ENCODE data around the gene SLC12A8.

Gene SLC12A8

DNA sequence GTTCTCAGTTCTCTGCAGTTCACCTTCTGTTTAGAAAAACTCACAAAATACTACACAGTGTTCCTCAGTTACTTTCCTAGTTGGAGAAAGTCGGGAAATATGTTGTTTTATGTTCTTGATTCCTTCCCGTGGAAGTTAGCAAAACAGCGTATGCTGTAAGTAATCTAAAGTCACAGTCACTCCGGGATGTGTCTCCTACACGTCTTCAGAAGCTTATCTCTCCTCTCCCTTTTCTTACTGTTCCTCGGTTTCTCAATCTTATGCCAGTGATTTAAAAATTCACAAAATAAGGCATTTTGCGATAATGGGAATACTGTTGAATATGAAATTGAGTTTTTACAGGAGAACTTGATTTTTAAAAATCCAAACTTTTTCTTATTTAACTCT lies 158.5 kb downstream of the SLC12A8 start:
- no peak for DNase-seq (ENCODE audit: low read depth in 2 of 2)

DNA sequence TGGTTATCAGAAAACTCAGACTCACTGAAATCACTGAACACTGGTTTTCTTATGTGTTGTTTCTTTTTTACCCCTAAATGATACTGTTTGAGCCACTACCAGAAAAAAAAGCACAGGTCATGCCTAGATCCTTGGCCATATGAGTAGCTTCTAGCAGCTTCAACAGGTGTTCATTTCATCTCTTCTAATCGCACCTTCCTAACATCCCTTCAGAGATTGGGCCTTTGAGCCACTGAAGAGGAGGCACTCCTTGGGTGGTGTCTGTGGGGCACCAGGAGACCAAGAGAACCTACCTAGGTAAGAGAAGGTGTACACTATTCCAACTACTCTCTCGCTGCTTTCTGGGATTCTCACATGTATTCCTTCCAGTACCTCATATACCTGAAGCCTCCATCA lies 159.2 kb downstream of the SLC12A8 start:
- no peak for DNase-seq (ENCODE audit: low read depth in 2 of 2)

DNA sequence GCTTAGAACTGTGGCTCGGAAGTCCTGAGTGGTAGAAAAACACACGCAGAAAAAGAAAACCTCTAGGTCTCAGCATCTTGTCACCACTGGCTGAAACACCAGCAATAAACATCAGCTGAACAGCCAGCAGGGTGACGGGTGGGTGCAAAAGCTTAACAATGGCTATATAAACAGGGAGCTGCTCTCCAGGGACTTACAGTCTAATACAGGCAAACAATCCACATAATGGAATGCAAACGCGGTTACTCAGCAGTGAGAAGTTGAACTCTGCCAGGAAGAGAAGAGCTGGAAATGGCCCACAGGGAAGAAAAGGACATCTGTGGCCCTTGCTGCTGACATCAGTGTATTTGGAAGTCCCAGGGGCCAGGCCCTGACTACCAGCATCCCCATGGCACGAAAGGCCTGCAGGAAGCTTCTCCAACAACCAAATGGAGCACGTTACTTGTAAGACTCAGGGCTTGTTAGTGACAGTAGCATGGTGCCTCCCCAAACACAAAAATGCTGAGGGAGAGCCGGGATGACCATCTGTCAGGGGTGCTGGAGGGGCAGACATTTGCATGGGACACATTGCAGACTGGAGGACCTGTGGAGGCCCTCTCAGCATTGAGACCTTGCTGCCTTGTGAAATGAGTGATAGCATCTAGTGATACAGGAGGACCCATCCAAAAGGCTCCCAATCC lies 159.8 kb downstream of the SLC12A8 start:
- DNase-seq (ENCODE audit: low read depth in 2 of 2) = no peak

DNA sequence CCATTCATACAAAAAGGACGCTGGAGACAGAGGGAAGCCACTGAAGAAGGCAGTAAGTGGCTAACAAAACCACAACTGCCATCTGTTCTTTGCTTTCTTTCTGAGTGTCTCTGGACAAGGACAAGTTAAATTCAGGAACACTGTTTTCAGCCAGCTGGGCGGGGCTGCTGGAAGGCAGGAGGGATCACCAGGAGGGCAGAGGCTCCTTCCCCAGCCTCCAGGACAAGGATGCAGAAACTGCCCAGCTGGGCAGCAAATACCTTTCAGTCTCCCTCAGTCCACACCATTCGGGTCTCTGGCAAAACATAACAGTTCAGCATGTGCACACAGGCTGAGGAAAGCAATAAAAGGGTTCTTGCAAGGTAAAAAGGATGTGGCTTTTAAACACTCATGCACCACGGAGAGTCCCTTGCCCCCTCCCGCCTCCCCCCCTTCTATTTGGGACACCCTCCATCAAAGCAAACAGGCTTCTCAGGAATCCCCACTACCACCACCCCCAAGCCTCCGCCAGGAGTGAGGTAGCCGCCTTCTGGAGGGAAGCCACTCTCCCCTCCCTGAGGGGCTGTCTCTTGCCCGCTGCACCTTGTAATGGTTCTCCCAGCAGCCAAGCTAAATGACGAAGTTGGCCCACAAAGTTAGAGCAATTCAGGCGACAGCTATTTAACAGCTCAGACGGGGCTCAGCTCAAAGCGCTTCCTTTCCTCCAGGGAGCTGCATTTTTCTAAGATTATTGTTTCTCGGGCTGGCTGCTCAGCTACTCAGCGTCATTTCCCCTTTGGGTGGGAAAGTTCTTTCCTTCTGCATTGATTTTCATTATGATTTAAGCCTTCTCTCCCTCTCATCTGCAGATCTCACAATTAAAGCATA lies 160.6 kb downstream of the SLC12A8 start:
- DNase-seq (ENCODE audit: low read depth in 2 of 2) = peak; percentile 18 to 45

DNA sequence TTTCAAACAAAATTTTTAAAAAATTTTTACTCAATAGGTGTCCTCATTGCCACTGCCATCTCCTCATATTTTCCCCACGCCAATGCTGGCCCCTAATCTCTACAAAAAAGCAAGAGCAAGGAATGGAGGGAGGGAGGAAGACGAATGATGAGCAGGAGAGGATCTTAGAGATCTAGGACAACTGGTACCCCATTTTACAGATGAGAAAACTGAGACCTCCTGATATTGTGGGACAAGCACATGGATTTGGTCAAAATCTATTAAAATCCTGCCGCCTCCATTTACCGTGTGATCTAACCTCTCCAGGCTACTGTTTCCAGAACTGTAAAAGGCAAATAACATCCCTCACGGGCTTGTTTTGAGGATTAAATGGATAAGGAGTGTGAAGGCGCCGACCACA lies 161.3 kb downstream of the SLC12A8 start:
- no peak for DNase-seq (ENCODE audit: low read depth in 2 of 2)

DNA sequence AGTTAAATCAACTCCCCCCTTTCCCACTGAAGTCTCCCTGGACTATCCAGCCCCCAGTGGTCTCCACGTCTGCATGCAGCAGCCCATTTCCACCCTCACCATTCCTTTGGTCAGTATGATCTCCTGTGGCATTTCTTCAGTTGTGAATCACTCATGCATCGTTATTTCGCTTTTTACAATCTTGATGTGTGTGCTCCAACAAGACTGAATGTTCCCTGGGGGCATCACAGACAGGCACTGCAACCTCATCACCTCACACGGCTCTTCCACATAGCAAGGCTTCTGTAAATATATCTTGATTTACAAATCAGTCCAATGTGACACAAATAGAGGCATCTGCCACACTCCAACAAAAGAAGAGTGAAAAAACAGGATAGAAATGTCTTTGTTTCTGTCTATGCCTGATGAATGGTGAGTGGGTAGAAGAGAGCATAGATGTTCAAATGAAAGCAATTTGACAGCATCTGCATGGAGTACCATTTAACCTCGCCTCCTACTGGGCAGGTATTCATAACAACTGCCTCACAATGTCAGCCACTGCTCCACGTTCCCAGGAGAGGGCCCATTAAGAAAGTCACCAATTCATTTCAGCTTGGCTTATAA lies 162.0 kb downstream of the SLC12A8 start:
- DNase-seq (ENCODE audit: low read depth in 2 of 2) = no peak

DNA sequence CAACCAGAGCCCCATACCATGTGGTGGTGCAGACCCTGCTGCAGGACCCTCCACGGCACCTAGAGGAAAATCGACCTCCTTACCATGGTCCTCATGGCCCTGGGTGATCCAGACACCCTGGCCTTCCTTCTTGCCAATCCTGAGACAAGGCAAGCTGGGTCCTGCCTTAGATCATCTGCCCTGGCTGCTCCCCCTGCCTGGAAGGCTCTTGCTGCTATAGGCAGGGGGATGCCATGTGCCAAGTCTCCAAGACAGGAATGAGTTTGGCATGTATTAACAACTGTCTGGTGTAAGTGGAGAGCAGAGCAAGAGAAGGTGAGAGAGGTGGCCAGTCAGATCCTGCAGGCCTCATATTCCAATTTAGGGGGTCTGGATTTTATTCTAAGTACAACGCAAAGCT lies 164.3 kb downstream of the SLC12A8 start:
- no peak for DNase-seq (ENCODE audit: low read depth in 2 of 2)

DNA sequence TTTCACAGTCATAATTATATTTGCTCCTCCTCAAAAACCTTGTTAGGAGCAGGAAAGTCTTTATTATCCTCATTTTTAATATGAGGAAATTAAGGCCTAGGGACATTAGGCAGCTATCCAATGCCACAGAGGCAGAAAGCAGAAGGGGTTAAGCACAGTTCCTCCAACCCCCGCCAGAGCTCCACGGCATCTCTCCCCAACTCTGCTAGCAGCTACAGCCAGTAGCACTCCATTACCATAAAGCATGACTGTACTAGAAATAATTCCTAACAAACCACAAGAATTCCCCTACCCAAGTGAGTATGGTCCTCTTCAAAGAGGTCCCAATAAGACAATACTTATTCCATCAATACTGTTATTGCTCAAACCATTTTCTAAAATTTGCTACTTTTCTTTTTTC lies 166.6 kb downstream of the SLC12A8 start:
- DNase-seq (ENCODE audit: low read depth in 2 of 2) = no peak

DNA sequence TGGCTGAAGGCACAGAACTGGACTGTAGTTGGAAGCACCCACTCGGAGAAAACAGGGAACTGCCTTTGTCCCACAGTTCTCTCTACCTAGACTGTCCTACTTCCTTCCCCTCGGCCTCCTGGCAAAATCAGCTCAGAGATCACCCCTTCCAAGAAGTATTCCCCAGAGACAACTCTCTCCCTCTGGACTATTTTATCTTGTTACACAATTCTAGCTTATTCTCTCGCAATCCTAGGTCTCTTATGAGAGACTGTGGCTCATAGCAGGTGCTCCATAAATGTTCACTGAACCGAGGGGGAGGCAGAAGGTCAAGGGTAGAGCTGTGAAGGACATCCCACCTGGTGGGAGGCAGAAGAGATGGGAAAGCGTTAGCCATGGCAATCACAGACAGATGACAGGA lies 167.4 kb downstream of the SLC12A8 start:
- DNase-seq (ENCODE audit: low read depth in 2 of 2) = no peak

DNA sequence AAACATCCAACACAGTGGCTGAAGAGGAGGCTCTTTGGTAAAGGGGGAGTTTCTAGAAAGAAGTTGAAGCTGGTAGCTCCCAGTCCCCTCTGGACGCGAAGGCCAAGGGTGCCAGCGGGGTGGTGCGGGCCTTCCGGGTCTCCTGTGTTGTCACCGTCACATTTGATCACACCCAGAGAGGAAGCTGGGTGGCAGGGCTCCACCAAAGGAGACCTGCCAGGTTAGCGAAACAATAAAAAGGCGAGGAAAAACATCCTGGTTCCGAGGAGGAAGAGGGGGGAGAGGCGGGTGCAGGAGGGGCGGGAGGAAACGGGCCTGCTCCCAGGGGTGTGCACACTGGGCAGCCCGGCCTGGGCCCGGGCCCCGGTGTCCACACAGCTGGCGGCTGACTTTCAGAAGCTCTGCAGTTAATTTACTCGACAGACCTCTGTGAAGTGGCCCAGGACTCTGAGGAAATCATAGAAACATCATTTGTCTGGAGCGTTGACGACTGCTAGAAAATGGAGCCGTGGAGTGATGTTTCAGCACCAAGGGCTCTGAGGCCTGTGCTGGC lies 168.9 kb downstream of the SLC12A8 start:
- DNase-seq (ENCODE audit: low read depth in 2 of 2) = no peak

DNA sequence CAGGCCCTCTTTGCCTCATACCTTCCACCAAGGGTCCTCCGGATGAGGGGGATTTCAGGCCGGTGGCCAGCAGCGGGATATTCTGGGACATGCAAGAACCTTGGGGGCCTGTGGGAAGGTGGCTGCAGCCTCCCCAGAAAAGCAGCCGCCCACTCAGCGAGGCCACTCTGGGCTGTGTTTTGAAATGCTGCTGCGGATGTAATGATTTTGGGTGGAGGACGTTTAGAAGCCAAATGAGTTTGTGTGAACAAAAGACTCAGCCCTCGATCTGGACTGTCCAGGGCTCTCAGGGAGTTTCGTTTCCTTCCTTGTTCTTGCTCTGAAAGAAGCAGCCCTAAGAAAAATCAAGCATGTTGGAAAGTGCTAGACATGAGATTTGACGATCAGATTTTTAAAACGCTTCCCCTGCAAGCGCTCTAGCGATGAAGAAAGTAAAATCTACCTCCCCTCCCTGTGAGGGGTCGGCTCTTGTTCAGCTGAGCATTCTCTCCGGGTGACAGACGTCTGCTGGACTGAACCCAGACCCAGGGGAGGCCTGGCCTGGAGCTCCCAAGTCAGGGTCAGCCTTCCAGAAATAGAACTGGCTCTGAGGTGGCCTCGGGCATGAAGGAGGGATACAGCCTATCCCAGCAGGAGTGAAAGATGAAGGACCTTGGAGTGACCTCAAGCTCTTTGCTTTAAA lies 169.7 kb downstream of the SLC12A8 start:
- no peak for DNase-seq (ENCODE audit: low read depth in 2 of 2)

DNA sequence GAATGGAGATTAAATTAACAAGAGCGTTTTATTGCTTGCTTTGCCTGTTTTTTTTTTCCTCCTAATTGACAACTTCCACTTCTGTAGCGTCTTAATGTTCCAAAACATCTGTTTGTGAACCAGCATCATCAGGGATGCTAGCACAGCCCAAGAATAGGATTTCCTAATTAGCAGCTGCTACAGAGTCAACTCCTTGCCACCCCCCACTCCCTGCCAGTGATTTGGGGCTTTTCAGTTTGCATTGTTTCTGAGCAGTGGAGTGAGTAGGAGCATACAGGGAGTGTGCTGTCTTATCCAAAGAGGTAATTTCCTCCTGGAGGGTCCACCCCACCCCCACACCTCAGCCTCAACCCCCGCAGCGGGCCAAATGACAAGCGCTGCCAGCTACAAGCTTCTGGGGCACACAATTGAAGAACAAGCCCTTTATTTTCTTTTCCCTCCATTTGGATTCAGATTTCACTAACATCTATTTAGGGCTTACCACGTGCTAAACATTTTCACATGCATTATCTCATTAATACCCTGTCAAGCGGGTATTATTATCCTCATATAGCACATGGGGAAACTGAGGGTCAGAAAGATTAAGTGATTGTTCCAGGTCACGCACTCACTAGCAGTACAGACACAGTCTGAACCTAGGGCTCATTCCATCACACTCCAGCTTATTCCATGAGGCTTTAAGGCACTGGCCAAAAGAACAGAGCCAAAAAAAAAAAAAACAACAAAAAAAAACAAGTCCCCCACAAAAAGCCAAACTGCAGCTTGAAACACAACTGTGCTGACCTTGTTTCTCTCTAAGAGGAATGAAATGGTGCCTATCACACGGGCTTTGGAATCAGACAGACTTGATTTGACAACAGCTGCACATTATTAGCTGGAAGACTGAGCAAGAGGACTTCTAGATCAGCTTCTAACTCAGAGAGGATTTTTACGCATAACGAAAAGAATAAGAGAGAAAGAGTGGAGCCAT lies 173.1 kb downstream of the SLC12A8 start:
- no peak for DNase-seq (ENCODE audit: low read depth in 2 of 2)

DNA sequence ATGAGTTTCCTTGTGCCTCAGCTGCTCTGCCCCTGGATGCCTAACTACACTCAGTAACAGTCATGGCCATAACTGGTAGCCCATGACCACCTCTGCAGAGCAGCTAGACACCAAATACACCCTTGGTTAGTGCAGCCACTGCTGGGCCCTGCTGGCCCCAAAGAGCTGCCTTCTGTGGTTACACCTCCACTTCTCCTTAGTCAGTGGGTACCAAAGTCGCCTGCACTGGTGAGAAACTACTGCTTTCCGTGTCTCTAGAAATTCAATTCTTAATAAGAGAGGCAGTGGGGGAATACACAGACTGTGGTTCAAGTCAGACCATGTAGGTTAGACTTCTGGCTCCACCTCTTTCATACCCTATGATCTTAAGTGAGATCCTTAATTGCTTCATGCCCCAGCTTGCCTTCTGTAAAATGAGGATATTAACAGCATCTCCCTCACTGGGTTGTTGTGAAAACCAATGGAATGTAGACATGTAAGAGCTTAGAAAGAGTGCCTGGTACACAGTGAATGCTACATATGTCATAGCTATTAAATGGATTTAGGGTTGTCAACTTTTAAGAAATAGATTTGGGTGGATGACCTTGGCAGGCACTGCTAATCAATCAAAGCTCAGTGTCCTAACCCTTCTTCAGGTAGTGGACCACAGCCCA lies 174.9 kb downstream of the SLC12A8 start:
- DNase-seq (ENCODE audit: low read depth in 2 of 2) = no peak

DNA sequence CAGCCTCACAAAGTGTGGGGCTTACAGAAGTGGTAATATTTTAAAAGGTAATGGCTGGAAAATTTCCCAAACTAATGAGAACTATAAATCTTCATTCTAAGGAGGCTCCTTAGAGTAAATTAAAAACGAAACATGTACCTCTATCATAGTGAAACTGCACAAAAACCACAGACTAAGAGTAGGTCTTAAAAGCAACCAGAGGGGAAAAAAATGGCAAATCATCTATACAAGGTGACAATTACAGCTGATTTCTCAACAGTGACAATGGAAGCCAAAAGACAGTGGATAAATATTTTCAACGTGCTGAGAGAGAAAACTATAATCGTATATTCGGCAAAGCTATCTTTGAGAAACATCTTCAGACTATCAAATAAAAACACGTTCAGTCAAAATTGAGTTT lies 177.3 kb downstream of the SLC12A8 start:
- DNase-seq (ENCODE audit: low read depth in 2 of 2) = no peak

DNA sequence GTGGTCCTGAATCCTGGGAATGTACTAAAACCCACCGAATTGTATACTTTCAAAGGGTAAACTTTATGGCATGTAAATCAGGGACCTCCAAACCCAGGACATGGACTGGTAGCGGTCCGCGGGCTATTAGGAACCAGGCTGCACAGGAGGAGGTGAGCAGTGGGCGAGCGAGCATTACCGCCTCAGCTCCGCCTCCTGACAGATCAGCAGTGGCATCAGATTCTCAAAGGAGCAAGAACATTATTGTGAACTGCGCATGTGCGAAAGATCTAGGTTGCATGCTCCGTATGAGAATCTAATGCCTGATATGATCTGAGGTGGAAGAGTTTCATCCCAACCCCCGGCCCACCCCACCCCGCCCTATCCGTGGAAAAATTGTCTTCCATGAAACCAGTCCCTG lies 178.9 kb downstream of the SLC12A8 start:
- DNase-seq (ENCODE audit: low read depth in 2 of 2) = no peak

DNA sequence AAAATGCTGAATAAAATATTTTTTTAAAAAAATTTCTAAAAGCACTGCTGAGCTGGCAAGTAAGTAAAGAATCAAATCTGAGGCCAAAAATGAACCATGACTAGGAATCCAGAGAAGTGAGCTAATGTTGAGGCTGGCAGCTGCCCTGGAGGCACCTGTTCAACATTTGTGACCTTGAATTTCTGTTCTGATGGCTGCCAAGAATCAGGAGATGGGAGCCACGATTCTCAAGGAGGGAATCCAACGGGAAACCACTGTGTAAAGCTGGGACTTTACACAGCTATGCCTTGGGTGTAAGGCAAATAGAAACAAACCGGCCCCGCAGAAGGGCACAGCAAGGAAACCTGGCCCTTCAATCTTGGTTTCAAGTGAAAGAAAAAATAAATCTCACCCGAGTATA lies 179.4 kb downstream of the SLC12A8 start:
- no peak for DNase-seq (ENCODE audit: low read depth in 2 of 2)

DNA sequence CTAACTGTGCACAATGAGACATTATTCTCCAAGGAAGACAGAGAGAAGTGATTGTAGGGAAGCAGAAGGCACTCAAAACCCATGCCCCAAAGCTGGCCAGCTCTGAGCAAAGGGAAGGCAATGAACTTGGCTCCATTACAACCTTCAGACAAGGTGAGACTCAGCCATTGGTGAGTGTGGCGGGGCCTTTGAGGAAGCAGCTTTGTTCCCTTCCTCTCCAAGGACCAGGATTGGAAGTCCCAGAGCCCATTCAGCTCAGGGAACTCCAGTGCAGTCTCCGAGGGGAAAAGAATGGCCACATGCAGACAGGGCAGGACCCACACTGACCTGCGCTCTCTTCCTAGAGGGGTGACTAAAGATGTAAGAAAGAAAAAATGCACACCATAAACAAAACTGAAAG lies 179.9 kb downstream of the SLC12A8 start:
- no peak for DNase-seq (ENCODE audit: low read depth in 2 of 2)
